H7 (cell line): ENCODE results near the gene CPEB1. TPM values are rescaled to one million over a fixed set of nuclear protein-coding genes. Genes with fewer than 3 reads are reported as not detected.
"Not testable (repeated sequence)": the region's sequence is repeated elsewhere in the genome, so short reads cannot be mapped to it uniquely, and the experiment has no call there.

Experiments
- DNase-seq: peaks from one replicate; pipeline ENCODE4 v3.0.0; 2012
- H3K27me3 ChIP-seq: 2 replicates; pipeline ENCODE4 v1.6.0; 2011; ENCODE audit warnings: mild to moderate bottlenecking, low read length; ENCODE audit not compliant: control insufficient read depth, insufficient read depth
- H3K36me3 ChIP-seq: replicated peaks from 2 replicates; pipeline ENCODE4 v1.5.1; 2011; ENCODE audit warnings: low read length; ENCODE audit not compliant: control insufficient read depth, insufficient read depth
- H3K4me3 ChIP-seq: 2 replicates; pipeline ENCODE4 v1.5.1; 2011; ENCODE audit warnings: low read depth, mild to moderate bottlenecking, control low read depth, low read length, moderate library complexity; ENCODE audit not compliant: insufficient read depth
- total RNA-seq: library from RNA; depleted of rRNA; stranded (reverse); fragments of >200 nt; shearing (Covaris generic); gene quantifications from 2 replicates; pipeline ENCODE4 v1.2.3, GENCODE V29; 2014

The CPEB1 gene
- total RNA-seq, 1 experiment from 2014 or later, result 4.0 TPM

- DNase-seq, result no peak
- Histone ChIP-seq H3K27me3 (peaks cover 7% of the 10 kb centered on the region), H3K4me3 (no peak overlapping the region), H3K36me3 (no peaks in the 10 kb centered on the region)
Measured at GRCh38 chr15:82660378-82660777, 13.2 kb upstream of the CPEB1 start.

- H3K27me3 ChIP-seq, result no peaks in the 10 kb centered on the region; the same call in 1 of the 2 replicates
- H3K4me3 ChIP-seq, result no peak overlapping the region
- no peaks in the 10 kb centered on the region for H3K36me3 ChIP-seq
- DNase-seq, result no peak
Measured at GRCh38 chr15:82656641-82657266, 9.6 kb upstream of the CPEB1 start.

DNA sequence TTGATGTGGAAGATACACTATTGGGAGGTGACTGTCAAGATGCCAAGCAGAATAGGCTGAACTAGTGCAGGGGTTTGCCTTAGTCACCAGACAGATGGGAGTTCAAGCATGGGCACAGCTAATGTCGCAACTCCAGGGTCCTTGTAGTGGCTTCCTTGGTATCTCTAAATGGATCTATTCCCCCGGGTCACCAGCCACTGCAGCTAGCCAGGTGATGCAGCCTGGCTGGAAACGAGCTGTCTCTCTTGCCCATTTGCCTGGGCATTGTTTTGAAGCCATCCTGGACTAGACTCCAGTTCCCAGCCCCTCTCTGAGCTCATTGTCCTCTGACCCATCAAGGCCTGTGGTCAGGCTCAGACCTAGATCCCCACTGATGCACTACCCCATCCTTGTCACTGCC is 8.4 kb upstream of the CPEB1 start:
- no peaks in the 10 kb centered on the region for H3K36me3 ChIP-seq
- no peaks in the 10 kb centered on the region; the same call in 1 of the 2 replicates for H3K27me3 ChIP-seq
- no peak overlapping the region for H3K4me3 ChIP-seq
- DNase-seq, result no peak

GRCh38 chr15:82653483-82654168 is 6.5 kb upstream of the CPEB1 start:
- H3K27me3 ChIP-seq, result peaks cover 15% of the 10 kb centered on the region
- DNase-seq, result no peak

DNA sequence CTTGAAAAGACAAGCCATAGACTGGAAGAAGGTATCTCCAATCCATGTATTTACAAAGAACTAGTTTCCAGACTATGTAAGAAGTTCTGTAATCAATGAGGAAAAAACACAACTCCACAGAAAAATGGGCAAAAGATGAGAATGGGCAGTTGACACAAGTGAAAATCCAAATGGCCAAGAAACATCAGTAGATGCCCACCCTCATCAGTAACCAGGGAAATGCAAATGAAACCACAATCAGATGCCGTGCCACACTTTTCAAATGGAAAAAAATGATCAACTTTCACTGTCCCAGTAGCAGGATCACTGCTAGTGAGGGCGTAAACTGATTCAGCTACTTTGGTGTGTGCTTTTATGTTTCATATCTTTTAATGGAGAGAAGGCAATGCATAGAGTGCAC is 4.5 kb upstream of the CPEB1 start:
- Histone ChIP-seq H3K27me3 (peaks cover 34% of the 10 kb centered on the region), H3K36me3 (no peaks in the 10 kb centered on the region), H3K4me3 (no peak overlapping the region)
- DNase-seq, result no peak

More at GRCh38 chr15:82653483-82654168, 6.5 kb upstream of the CPEB1 start:
- no peak overlapping the region for H3K4me3 ChIP-seq
- no peaks in the 10 kb centered on the region for H3K36me3 ChIP-seq

DNA sequence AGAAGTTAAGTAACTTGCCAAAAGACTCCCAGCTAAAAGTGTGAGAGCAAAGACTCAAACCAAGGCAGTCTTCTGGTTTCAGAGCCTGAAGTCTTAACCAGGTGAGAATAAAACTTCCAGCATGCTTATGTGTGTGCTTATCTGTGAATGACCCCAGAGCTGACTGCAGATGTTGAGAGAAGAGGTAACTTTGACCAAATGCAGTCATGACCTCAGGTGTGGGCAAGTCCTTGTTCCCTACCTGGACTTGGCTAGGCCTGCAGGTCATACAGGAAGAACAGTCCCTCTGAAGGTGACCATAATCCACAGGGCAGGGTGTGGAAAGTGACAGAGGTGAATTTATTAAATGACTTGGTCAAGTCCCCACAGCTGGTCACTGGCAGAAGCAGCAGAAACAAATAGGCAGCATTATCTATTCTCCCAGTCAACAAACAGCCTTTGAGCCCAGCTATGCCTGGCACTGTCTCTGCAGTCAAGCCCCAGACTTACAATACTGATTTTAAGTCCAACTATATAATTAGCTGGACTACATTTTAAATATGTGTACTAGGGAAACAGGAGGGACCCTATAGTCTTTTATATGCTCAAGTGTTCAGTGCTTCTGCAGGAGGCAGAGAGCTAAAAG is 3.0 kb upstream of the CPEB1 start:
- peaks cover 47% of the 10 kb centered on the region for H3K27me3 ChIP-seq
- no peaks in the 10 kb centered on the region for H3K36me3 ChIP-seq
- no peak overlapping the region for H3K4me3 ChIP-seq
- DNase-seq, result no peak

GRCh38 chr15:82649226-82649999 is 2.2 kb upstream of the CPEB1 start:
- Histone ChIP-seq H3K4me3 (no peak overlapping the region), H3K36me3 (no peaks in the 10 kb centered on the region), H3K27me3 (peaks cover 49% of the 10 kb centered on the region)
- no peak for DNase-seq

DNA sequence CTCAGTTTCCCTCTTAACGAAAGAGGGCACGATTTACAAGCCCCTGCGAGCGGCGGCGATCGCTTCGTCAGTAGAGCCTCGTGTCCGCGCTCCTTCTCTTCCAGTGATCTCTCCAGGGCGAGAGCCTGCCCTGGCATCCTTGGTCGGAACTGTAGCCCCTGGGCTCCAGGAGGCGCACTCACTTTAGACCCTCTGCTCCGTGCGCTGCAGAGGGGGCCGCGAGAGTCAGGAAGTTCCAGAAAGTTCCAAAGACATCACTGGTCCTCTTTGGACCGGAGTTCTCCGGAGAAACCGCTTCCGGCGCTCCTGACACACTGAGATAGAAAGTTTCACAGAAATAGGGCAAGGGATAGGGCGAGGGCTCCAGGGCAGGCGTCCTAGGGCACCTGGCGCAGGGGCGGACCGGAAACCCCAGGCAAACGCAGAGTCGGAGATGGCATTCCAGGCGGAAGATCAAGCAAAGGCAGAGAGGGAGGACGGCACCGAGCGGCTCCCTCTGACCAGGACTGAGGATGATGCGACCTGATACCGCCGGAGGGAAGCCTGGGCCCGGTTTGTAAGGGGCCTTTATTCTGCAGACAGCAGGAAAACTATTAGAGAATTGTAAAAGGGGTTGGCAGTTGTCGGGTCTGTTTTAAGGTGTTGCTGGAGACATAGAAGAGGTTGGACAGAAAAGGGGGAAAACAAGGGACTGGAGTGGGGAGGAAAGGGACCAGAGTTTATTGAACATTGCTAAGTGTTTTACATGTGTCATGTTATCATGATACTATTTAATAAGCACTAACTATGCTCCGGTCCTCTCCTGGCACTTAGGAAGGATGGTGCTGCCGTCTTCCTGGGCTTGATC is 1.3 kb upstream of the CPEB1 start:
- Histone ChIP-seq H3K4me3 (peak overlapping the region; percentile 45), H3K27me3 (peaks cover 49% of the 10 kb centered on the region), H3K36me3 (no peaks in the 10 kb centered on the region)
- peak; percentile 87 for DNase-seq

DNA sequence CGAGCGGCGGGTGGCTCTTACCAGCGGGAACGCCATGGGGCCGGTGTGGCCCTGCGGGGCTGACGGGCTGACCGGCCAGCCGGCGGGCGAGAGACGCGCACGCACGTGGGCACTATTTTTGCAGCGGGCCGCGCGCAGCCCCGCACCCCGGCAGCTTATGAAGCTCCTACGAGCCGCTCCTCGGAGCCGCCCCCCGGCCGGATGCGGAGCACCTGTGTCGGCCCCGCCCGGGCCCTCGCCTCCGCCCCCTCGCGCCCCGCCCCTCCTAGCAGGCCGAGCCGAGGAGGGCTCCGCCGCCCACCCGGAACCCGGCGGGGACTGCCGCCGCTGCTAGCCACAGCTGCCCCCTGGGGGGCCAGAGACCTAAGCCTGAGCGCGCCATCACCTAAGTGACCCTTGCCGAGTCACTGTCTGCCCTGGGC is 683 bp upstream of the CPEB1 start:
- H3K36me3 ChIP-seq, result no peaks in the 10 kb centered on the region
- peak; percentile 93 for DNase-seq
- peaks cover 49% of the 10 kb centered on the region for H3K27me3 ChIP-seq
- peak overlapping the region; percentile 45 for H3K4me3 ChIP-seq

DNA sequence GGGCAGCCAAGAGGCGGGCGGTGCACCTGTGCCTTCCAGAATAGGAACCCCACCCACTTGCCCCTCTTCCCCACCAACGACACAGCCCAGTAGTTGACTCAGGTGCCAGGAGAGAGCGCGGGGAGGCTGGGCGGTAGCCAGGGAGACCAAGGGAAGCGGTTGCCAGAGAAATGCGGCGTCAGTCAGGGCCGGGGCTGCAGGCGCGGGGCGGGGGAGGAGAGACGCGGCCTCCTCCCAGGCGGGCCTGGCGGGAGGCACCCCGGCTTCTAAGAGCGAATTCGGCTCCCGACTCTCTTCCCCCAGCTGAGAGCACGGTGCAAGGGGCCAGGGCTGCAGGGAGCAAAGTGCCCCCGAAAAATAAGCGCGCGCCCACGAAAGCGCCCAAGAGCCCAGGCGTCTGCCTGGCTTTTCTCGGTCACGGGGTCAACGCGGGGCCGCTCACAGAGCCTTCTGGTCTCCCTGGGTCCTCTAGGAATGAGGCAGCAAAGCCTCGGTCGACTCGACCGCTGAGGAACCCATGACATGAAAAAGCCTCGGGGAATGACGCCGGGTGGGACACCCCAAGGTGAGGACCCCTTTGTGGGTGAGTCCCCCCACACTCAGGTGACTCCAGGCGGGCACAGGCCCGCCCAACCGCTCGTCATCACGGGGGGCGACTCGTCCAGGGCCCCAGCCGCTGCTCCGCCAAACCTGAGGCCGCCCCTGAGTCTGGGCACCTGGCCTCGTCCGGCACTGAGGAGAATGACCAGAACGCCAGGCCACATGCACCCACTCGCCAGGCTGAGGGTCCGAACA is 716 bp downstream of the CPEB1 start:
- Histone ChIP-seq H3K4me3 (peak overlapping the region; percentile 34), H3K36me3 (no peaks in the 10 kb centered on the region), H3K27me3 (peaks cover 49% of the 10 kb centered on the region)
- peak; percentile 88 for DNase-seq

DNA sequence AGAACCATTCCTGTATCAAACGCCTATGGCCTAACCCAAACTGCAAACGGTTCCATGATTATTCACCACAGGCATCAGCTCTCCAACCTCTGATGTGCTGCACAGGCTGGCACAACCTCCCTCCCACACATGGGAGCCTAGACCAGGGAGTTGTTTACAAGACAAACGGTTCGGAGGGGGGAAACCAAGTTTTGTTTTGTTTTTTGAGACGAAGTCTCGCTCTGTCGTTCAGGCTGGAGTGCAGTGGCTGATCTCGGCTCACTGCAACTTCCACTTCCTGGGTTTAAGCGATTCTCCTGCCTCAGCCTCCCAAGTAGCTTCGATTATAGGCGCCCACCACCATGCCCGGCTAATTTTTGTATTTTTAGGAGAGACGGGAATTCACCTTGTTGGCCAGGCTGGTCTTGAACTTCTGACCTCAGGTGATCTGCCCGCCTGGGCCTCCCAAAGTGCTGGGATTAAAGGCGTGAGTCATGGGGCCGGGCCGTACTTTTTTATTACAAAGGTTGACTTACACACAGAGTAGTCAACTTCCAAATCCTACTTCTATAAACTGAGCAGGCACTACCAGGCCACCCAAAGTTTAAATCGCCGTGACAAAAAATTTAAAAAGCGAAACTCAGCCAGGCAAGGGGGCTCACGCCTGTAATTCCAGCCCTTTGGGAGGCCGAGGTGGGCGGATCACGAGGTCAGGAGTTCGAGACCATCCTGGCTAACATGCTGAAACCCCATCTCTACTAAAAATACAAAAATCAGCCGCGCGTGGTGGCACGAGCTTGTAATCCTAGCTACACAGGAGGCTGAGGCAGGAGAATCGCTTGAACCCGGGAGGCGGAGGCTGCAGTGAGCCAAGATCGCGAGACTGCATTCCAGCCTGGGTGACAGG is 2.0 kb downstream of the CPEB1 start:
- not testable (repeated sequence) for H3K4me3 ChIP-seq
- H3K27me3 ChIP-seq, result peaks cover 49% of the 10 kb centered on the region

DNA sequence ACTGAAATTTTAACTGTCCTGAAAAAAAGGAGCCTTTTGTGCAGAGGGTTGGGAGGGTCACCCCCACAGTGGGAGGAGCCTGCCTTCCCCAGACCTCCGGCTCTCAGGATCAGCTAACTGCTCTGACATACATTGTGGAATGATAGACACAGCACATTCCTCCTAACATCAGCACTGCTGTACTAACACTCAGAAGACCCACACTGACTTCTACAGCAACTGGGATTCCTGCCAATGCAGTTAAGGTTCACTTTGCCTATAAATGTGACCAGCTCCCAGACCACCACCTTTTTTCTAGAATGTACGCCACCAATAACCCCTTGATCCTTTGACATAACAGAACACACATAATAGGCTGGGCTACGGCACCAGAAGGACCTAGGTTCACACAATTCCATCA is 3.2 kb downstream of the CPEB1 start:
- H3K36me3 ChIP-seq, result no peaks in the 10 kb centered on the region
- H3K27me3 ChIP-seq, result peaks cover 37% of the 10 kb centered on the region
- no peak overlapping the region for H3K4me3 ChIP-seq
- DNase-seq, result peak; percentile 56

More for the DNA sequence above, 2.0 kb downstream of the CPEB1 start:
- not testable (repeated sequence) for DNase-seq, H3K36me3 ChIP-seq
